ENCODE data around the gene PWP2.

- no peak for TF ChIP-seq POLR2AphosphoS5 (IDR thresholded peaks at IDR 0.05)
- TF ChIP-seq CTCF (IDR thresholded peaks at IDR 0.05) = no peak
- no peak for TF ChIP-seq POLR2A (IDR thresholded peaks at IDR 0.05)
These were observed 18.8 kb upstream of the PWP2 start for GRCh38 chr21:44088401-44088780.
